ENCODE data around the gene KCNJ14. TPM values are rescaled to one million over a fixed set of nuclear protein-coding genes. Genes with fewer than 3 reads are reported as not detected.

Gene KCNJ14
- polyA plus RNA-seq, 1 donor, result 0.70 TPM

- Histone ChIP-seq H3K27ac (ENCODE audit: low read length) (no peak overlapping the region), H3K4me3 (ENCODE audit: low read length) (peak overlapping the region; percentile 22), H3K9me3 (ENCODE audit: control insufficient read depth, low read depth, low read length) (no peaks in the 10 kb centered on the region), H3K4me1 (ENCODE audit: control insufficient read depth, insufficient read depth, low read length) (peaks cover 41% of the 10 kb centered on the region), H3K36me3 (ENCODE audit: control insufficient read depth, insufficient read depth, low read length) (no peaks in the 10 kb centered on the region), H3K27me3 (ENCODE audit: control insufficient read depth, insufficient read depth, low read length) (peaks cover 27% of the 10 kb centered on the region)
- WGBS (ENCODE audit: insufficient coverage, low lambda C conversion rate), result no CpG with 5 or more reads among the region's 45 CpGs
- peak in 1 of 2 donors; percentile 57 for DNase-seq
Observed at GRCh38 chr19:48496959-48497727, 41.8 kb downstream of the KCNJ14 start.

GRCh38 chr19:48497728-48498594 is 42.6 kb downstream of the KCNJ14 start:
- Histone ChIP-seq H3K36me3 (ENCODE audit: control insufficient read depth, insufficient read depth, low read length) (no peaks in the 10 kb centered on the region), H3K4me1 (ENCODE audit: control insufficient read depth, insufficient read depth, low read length) (peaks cover 44% of the 10 kb centered on the region), H3K27ac (ENCODE audit: low read length) (no peak overlapping the region), H3K9me3 (ENCODE audit: control insufficient read depth, low read depth, low read length) (no peaks in the 10 kb centered on the region), H3K27me3 (ENCODE audit: control insufficient read depth, insufficient read depth, low read length) (peaks cover 27% of the 10 kb centered on the region), H3K4me3 (ENCODE audit: low read length) (peak overlapping the region; percentile 22)
- WGBS (ENCODE audit: insufficient coverage, low lambda C conversion rate), result no CpG with 5 or more reads among the region's 46 CpGs
- peak in 1 of 2 donors; percentile 28 for DNase-seq

- Histone ChIP-seq H3K36me3 (ENCODE audit: control insufficient read depth, insufficient read depth, low read length) (no peaks in the 10 kb centered on the region), H3K9me3 (ENCODE audit: control insufficient read depth, low read depth, low read length) (no peaks in the 10 kb centered on the region), H3K4me3 (ENCODE audit: low read length) (peak overlapping the region; percentile 6), H3K27ac (ENCODE audit: low read length) (no peak overlapping the region), H3K4me1 (ENCODE audit: control insufficient read depth, insufficient read depth, low read length) (peaks cover 44% of the 10 kb centered on the region), H3K27me3 (ENCODE audit: control insufficient read depth, insufficient read depth, low read length) (peaks cover 27% of the 10 kb centered on the region)
- WGBS (ENCODE audit: insufficient coverage, low lambda C conversion rate), result no CpG with 5 or more reads among the region's 59 CpGs
- DNase-seq, result peak in 1 of 2 donors; percentile 16
Observed at GRCh38 chr19:48498595-48499311, 43.4 kb downstream of the KCNJ14 start.

- DNase-seq, result peak in 1 of 2 donors; percentile 6
- Histone ChIP-seq H3K4me3 (ENCODE audit: low read length) (no peak overlapping the region), H3K27me3 (ENCODE audit: control insufficient read depth, insufficient read depth, low read length) (peaks cover 27% of the 10 kb centered on the region), H3K36me3 (ENCODE audit: control insufficient read depth, insufficient read depth, low read length) (no peaks in the 10 kb centered on the region), H3K9me3 (ENCODE audit: control insufficient read depth, low read depth, low read length) (no peaks in the 10 kb centered on the region), H3K27ac (ENCODE audit: low read length) (no peak overlapping the region), H3K4me1 (ENCODE audit: control insufficient read depth, insufficient read depth, low read length) (peaks cover 40% of the 10 kb centered on the region)
- no CpG with 5 or more reads among the region's 44 CpGs for WGBS (ENCODE audit: insufficient coverage, low lambda C conversion rate)
Observed at GRCh38 chr19:48499316-48500090, 44.1 kb downstream of the KCNJ14 start.

GRCh38 chr19:48500830-48501493 is 45.6 kb downstream of the KCNJ14 start:
- WGBS (ENCODE audit: insufficient coverage, low lambda C conversion rate), result no CpG with 5 or more reads among the region's 32 CpGs
- Histone ChIP-seq H3K27me3 (ENCODE audit: control insufficient read depth, insufficient read depth, low read length) (peaks cover 27% of the 10 kb centered on the region), H3K36me3 (ENCODE audit: control insufficient read depth, insufficient read depth, low read length) (no peaks in the 10 kb centered on the region)

GRCh38 chr19:48501494-48502349 is 46.3 kb downstream of the KCNJ14 start:
- H3K27me3 ChIP-seq (ENCODE audit: control insufficient read depth, insufficient read depth, low read length), result peaks cover 27% of the 10 kb centered on the region
- peak overlapping the region; percentile 90 for H3K27ac ChIP-seq (ENCODE audit: low read length)
- peak overlapping the region; percentile 57 for H3K4me3 ChIP-seq (ENCODE audit: low read length)
- H3K4me1 ChIP-seq (ENCODE audit: control insufficient read depth, insufficient read depth, low read length), result peaks cover 28% of the 10 kb centered on the region
- no peaks in the 10 kb centered on the region for H3K9me3 ChIP-seq (ENCODE audit: control insufficient read depth, low read depth, low read length)
- 0% methylated on average over 1 of the region's 20 CpGs for WGBS (ENCODE audit: insufficient coverage, low lambda C conversion rate)
- peak; percentile 98 to 99 for DNase-seq
- H3K36me3 ChIP-seq (ENCODE audit: control insufficient read depth, insufficient read depth, low read length), result no peaks in the 10 kb centered on the region

More at GRCh38 chr19:48500830-48501493, 45.6 kb downstream of the KCNJ14 start:
- Histone ChIP-seq H3K4me1 (ENCODE audit: control insufficient read depth, insufficient read depth, low read length) (peaks cover 29% of the 10 kb centered on the region), H3K4me3 (ENCODE audit: low read length) (peak overlapping the region; percentile 57), H3K9me3 (ENCODE audit: control insufficient read depth, low read depth, low read length) (no peaks in the 10 kb centered on the region), H3K27ac (ENCODE audit: low read length) (peak overlapping the region; percentile 90)
- DNase-seq, result no peak

- Histone ChIP-seq H3K4me3 (ENCODE audit: low read length) (peak overlapping the region; percentile 55), H3K9me3 (ENCODE audit: control insufficient read depth, low read depth, low read length) (no peaks in the 10 kb centered on the region), H3K27me3 (ENCODE audit: control insufficient read depth, insufficient read depth, low read length) (peaks cover 24% of the 10 kb centered on the region), H3K36me3 (ENCODE audit: control insufficient read depth, insufficient read depth, low read length) (no peaks in the 10 kb centered on the region), H3K4me1 (ENCODE audit: control insufficient read depth, insufficient read depth, low read length) (peaks cover 22% of the 10 kb centered on the region), H3K27ac (ENCODE audit: low read length) (peak overlapping the region; percentile 64)
- no CpG with 5 or more reads among the region's 27 CpGs for WGBS (ENCODE audit: insufficient coverage, low lambda C conversion rate)
- DNase-seq, result no peak
Observed at GRCh38 chr19:48502350-48503018, 47.1 kb downstream of the KCNJ14 start.

GRCh38 chr19:48506138-48506733 is 50.9 kb downstream of the KCNJ14 start:
- peaks cover 7% of the 10 kb centered on the region for H3K4me1 ChIP-seq (ENCODE audit: control insufficient read depth, insufficient read depth, low read length)
- H3K9me3 ChIP-seq (ENCODE audit: control insufficient read depth, low read depth, low read length), result no peaks in the 10 kb centered on the region
- no CpG with 5 or more reads among the region's 5 CpGs for WGBS (ENCODE audit: insufficient coverage, low lambda C conversion rate)
- H3K27ac ChIP-seq (ENCODE audit: low read length), result no peak overlapping the region
- H3K36me3 ChIP-seq (ENCODE audit: control insufficient read depth, insufficient read depth, low read length), result no peaks in the 10 kb centered on the region
- peaks cover 23% of the 10 kb centered on the region for H3K27me3 ChIP-seq (ENCODE audit: control insufficient read depth, insufficient read depth, low read length)
- H3K4me3 ChIP-seq (ENCODE audit: low read length), result no peak overlapping the region
- no peak for DNase-seq

Data from large intestine (tissue), 3 donors.